Endothelial cell of umbilical vein (primary cell): ENCODE results near the gene ACSBG1. TPM values are rescaled to one million over a fixed set of nuclear protein-coding genes. Genes with fewer than 3 reads are reported as not detected.

Experiments used
- BruUV-seq: library from RNA; stranded (reverse); fragments of 400-500 nt; replicated peaks from 2 replicates; lab custom pipeline; 2021; lab: Mats Ljungman, UMichigan
- CTCF ChIA-PET: fragments of 300-600, 350-600 bp; sonication (Branson Sonifier 250); formaldehyde crosslinking; loops from one replicate; lab custom pipeline; 2021; ENCODE audit warnings: antibody characterized with exemption, inconsistent platforms; lab: Charles Lee
- POLR2A ChIA-PET: fragments of 300-600, 350-600 bp; sonication (Branson Sonifier 250); formaldehyde crosslinking; loops from one replicate; lab custom pipeline; 2021; ENCODE audit warnings: antibody characterized with exemption, inconsistent platforms; lab: Charles Lee
- DNase-seq: peaks from one replicate; pipeline ENCODE4 v3.0.0-alpha.2; 2011; ENCODE audit warnings: low read depth, low spot score
- FAIRE-seq: peaks from 2 replicates; lab custom pipeline; 2011; peaks lifted over from hg19 to GRCh38; lab: Jason Lieb, UNC
- H2AFZ ChIP-seq: 2 replicates; pipeline ENCODE4 v1.6.0; 2012; ENCODE audit warnings: low read depth, low read length, control low read depth, inconsistent platforms
- H3K27ac ChIP-seq: 2 replicates; pipeline ENCODE4 v1.5.1; 2011; ENCODE audit warnings: low read depth, mild to moderate bottlenecking, control low read depth, low read length, moderate library complexity; ENCODE audit not compliant: insufficient read depth
- H3K27me3 ChIP-seq, 2 experiments: 2 replicates each; pipeline versions ENCODE4 v1.6.0 to v1.6.1; 2011; ENCODE audit warnings: low read length in 2 of 2, mixed read lengths in 1 of 2; ENCODE audit not compliant: control insufficient read depth in 2 of 2, insufficient read depth in 2 of 2
- H3K36me3 ChIP-seq, 2 experiments: 2 replicates in 1 of 2; 3 replicates in 1 of 2; pipeline ENCODE4 v1.5.1; 2011; ENCODE audit warnings: low read length in 2 of 2, mild to moderate bottlenecking in 1 of 2, moderate library complexity in 1 of 2; ENCODE audit not compliant: control insufficient read depth in 2 of 2, insufficient read depth in 2 of 2; ENCODE audit errors: extremely low read depth in 1 of 2
- H3K4me1 ChIP-seq: 3 replicates; pipeline ENCODE4 v1.5.1; 2011; ENCODE audit warnings: mild to moderate bottlenecking, low read length; ENCODE audit not compliant: control insufficient read depth, insufficient read depth; ENCODE audit errors: extremely low read depth
- H3K4me2 ChIP-seq: 2 replicates; pipeline ENCODE4 v1.6.1; 2011; ENCODE audit warnings: low read length, control low read depth, mixed read lengths; ENCODE audit not compliant: insufficient read depth
- H3K4me3 ChIP-seq, 3 experiments: fragments of 200-600 bp in 1 of 3; sonication (generic), shearing (Covaris generic) in 1 of 3; replicated peaks in 1 of 3; 2 replicates each; pipeline ENCODE4 v1.5.1; 2011 to 2016; ENCODE audit warnings: control low read depth in 3 of 3, low read length in 3 of 3, mild to moderate bottlenecking in 2 of 3, inconsistent platforms in 1 of 3, low read depth in 1 of 3, moderate library complexity in 1 of 3; ENCODE audit not compliant: insufficient read depth in 1 of 3
- H3K79me2 ChIP-seq: 2 replicates; pipeline ENCODE4 v1.6.0; 2012; ENCODE audit warnings: low read length, inconsistent platforms; ENCODE audit not compliant: control insufficient read depth, insufficient read depth
- H3K9ac ChIP-seq: replicated peaks from 2 replicates; pipeline ENCODE3; 2011; ENCODE audit warnings: low read length, control low read depth; ENCODE audit not compliant: insufficient read depth; ENCODE audit errors: extremely low read depth
- H3K9me1 ChIP-seq: replicated peaks from 3 replicates; pipeline ENCODE4 v1.6.0; 2011; ENCODE audit warnings: mild to moderate bottlenecking, low read length; ENCODE audit not compliant: control insufficient read depth, insufficient read depth; ENCODE audit errors: extremely low read depth
- H3K9me3 ChIP-seq: replicated peaks from 2 replicates; pipeline ENCODE4 v1.5.1; 2012; ENCODE audit warnings: low read length, inconsistent platforms; ENCODE audit not compliant: control insufficient read depth, insufficient read depth
- H4K20me1 ChIP-seq: replicated peaks from 2 replicates; pipeline ENCODE3; 2011; ENCODE audit warnings: mild to moderate bottlenecking, low read length; ENCODE audit not compliant: control insufficient read depth, insufficient read depth; ENCODE audit errors: extremely low read depth
- CTCF ChIP-seq, 2 donors: IDR thresholded peaks; 1 replicate in 1 of 2; 2 replicates in 1 of 2; pipeline ENCODE4 v1.5.1; 2011; ENCODE audit warnings: low read length in 2 of 2, mild to moderate bottlenecking in 2 of 2, moderate library complexity in 2 of 2, control low read depth in 1 of 2, inconsistent platforms in 1 of 2, low read depth in 1 of 2; ENCODE audit not compliant: insufficient read depth in 1 of 2; ENCODE audit errors: extremely low read depth in 1 of 2
- EZH2 ChIP-seq: IDR thresholded peaks from 2 replicates; pipeline ENCODE4 v1.6.1; 2012; ENCODE audit warnings: borderline replicate concordance, low read depth, mild to moderate bottlenecking, moderate library complexity, low read length, inconsistent platforms; ENCODE audit not compliant: severe bottlenecking
- FOS ChIP-seq: IDR thresholded peaks from 2 replicates; pipeline ENCODE4 v1.6.1; 2011; ENCODE audit warnings: mild to moderate bottlenecking, low read length, moderate library complexity, borderline replicate concordance; ENCODE audit not compliant: insufficient read depth
- GATA2 ChIP-seq: IDR thresholded peaks from 2 replicates; pipeline ENCODE4 v1.7.0; 2011; ENCODE audit warnings: low read depth, mild to moderate bottlenecking, moderate library complexity, mixed read lengths, low read length; ENCODE audit not compliant: insufficient read length, insufficient read depth
- JUN ChIP-seq: IDR thresholded peaks from 2 replicates; pipeline ENCODE4 v1.6.1; 2011; ENCODE audit warnings: borderline replicate concordance, low read depth; ENCODE audit not compliant: insufficient read length, insufficient read depth
- MAX ChIP-seq: IDR thresholded peaks from 2 replicates; pipeline ENCODE4 v1.6.1; 2011; ENCODE audit not compliant: insufficient read depth, insufficient read length
- MYC ChIP-seq: IDR thresholded peaks from one replicate; pipeline ENCODE4 v1.6.1; 2011; ENCODE audit warnings: mild to moderate bottlenecking, low read depth, low read length
- POLR2A ChIP-seq: IDR thresholded peaks from 2 replicates; pipeline ENCODE4 v1.6.1; 2012; ENCODE audit warnings: low read depth, mild to moderate bottlenecking, control low read depth, low read length
- POLR2AphosphoS5 ChIP-seq: IDR thresholded peaks from 2 replicates; pipeline ENCODE4 v1.6.1; 2012; ENCODE audit warnings: low read depth, mild to moderate bottlenecking, control low read depth, low read length, moderate library complexity; ENCODE audit not compliant: insufficient read depth
- dilution Hi-C: fragments of 300-500 bp; cut with MboI; formaldehyde crosslinking; loops from one replicate; pipeline ENCODE4 v1.15.0; 2019; ENCODE audit warnings: low sequenced_read_pairs; ENCODE audit not compliant: extremely low pct_ligation_motif_present
- intact Hi-C: fragments of 100-400 bp; cut with micrococcal nuclease; formaldehyde crosslinking; loops from one replicate; pipeline ENCODE4 v1.10.0; 2022
- polyA plus RNA-seq, 4 experiments: library from polyadenylated mRNA; depleted of rRNA in 3 of 4; stranded (reverse) in 3 of 4; unstranded in 1 of 4; fragments of >200 nt; gene quantifications; 2 replicates each; pipeline versions ENCODE4 v1.2.1 to v1.2.3, GENCODE V29; 2011 to 2012; ENCODE audit warnings: missing spikeins in 1 of 4
- total RNA-seq: library from RNA; stranded (reverse); gene quantifications from 2 replicates; pipeline ENCODE4 v1.2.3, GENCODE V29; 2021

Gene ACSBG1
- total and polyA plus RNA-seq, 2 donors (not counting 3 experiments of a cell fraction or from before 2014, with no cell fraction given) = not detected

- ChIA-PET CTCF (interaction anchor here (1.4 to 3.5 kb wide), 6 partner anchors 10 to 47 kb away, joined by 3 to 26 read pairs (median 8); partner anchors contain the start of gene CIB2), POLR2A (interaction anchor here (0.6 kb wide), 1 partner anchor 150 kb away, joined by 3 read pairs; the partner anchor contains the start of gene SKIC8)
- Histone ChIP-seq H3K9me3 (no peaks in the 10 kb centered on the region), H3K27me3 (no peaks in the 10 kb centered on the region), H3K4me3 (peak within 1 kb of the TSS; percentile 54 to 94 (median 71)), H3K79me2 (peaks cover 21% of the 10 kb centered on the region), H2AFZ (peak within 1 kb of the TSS; percentile 90), H3K4me2 (peak within 1 kb of the TSS; percentile 100), H3K4me1 (peaks cover 11% of the 10 kb centered on the region), H3K27ac (peak within 1 kb of the TSS; percentile 81), H3K9ac (peak within 1 kb of the TSS; percentile 91), H4K20me1 (no peaks in the 10 kb centered on the region), H3K36me3 (no peaks in the 10 kb centered on the region), H3K9me1 (no peaks in the 10 kb centered on the region)
- FAIRE-seq = peak; percentile 89
- peak; percentile 95 for DNase-seq
- no TSS peak for BruUV-seq
- intact Hi-C loops (loop anchor here (1.0 kb wide), 3 partner anchors 18 to 289 kb away; partner anchors contain the start of genes CIB2, IREB2 and SKIC8), dilution Hi-C loops (no loop called here)
- TF ChIP-seq MYC (no peak), POLR2A (peak; percentile 64), POLR2AphosphoS5 (peak; percentile 75)
Observed at GRCh38 chr15:78149068-78149804, 85.1 kb downstream of the ACSBG1 start, which contains the start of gene IDH3A. IDH3A (plus strand) TSS chr15:78149362; CDS start chr15:78149404, 42 bp downstream.

- BruUV-seq = TSS peak; percentile 86
- intact Hi-C loops = loop anchor here (1.0 kb wide), 3 partner anchors 17 to 290 kb away; partner anchors contain the start of genes CIB2, IREB2 and SKIC8
Observed at GRCh38 chr15:78148392-78149067, 85.8 kb downstream of the ACSBG1 start.

More at GRCh38 chr15:78148392-78149067, 85.8 kb downstream of the ACSBG1 start:
- peak overlapping the region; percentile 90 for H2AFZ ChIP-seq
- H3K9ac ChIP-seq = peak overlapping the region; percentile 91
- no peak for DNase-seq
- H3K4me3 ChIP-seq = peak overlapping the region; percentile 54 to 94 (median 71)
- TF ChIP-seq CTCF (IDR thresholded peaks at IDR 0.05; ENCODE audit: extremely low read depth in 1 of 2, insufficient read depth in 1 of 2, low read depth in 1 of 2, low read length in 2 of 2) (no peak), GATA2 (no peak), JUN (no peak), MYC (no peak), EZH2 (no peak), POLR2AphosphoS5 (no peak), POLR2A (no peak), MAX (no peak), FOS (no peak)
- ChIA-PET POLR2A (interaction anchor here (0.6 kb wide), 1 partner anchor 151 kb away, joined by 3 read pairs; the partner anchor contains the start of gene SKIC8), CTCF (interaction anchor here (1.4 to 3.5 kb wide), 6 partner anchors 9 to 47 kb away, joined by 3 to 26 read pairs (median 8); partner anchors contain the start of gene CIB2)
- no peaks in the 10 kb centered on the region for H3K36me3 ChIP-seq
- FAIRE-seq = no peak
- H3K9me1 ChIP-seq = no peaks in the 10 kb centered on the region
- H3K4me1 ChIP-seq = peaks cover 11% of the 10 kb centered on the region
- H3K4me2 ChIP-seq = peak overlapping the region; percentile 100
- no peaks in the 10 kb centered on the region for H3K27me3 ChIP-seq
- H4K20me1 ChIP-seq = no peaks in the 10 kb centered on the region
- H3K27ac ChIP-seq = peak overlapping the region; percentile 81
- dilution Hi-C loops = no loop called here
- H3K79me2 ChIP-seq = peaks cover 21% of the 10 kb centered on the region
- no peaks in the 10 kb centered on the region for H3K9me3 ChIP-seq
